ENCODE data around the gene CD27. TPM values are rescaled to one million over a fixed set of nuclear protein-coding genes. Genes with fewer than 3 reads are reported as not detected.
A peak's percentile ranks its signal among the peaks of the same experiment; 100 is the strongest.

Gene CD27
- total RNA-seq, 1 experiment from 2014 or later, result 0.28 TPM

- Mint-ChIP-seq H3K4me1 (peaks cover 27% of the 10 kb centered on the region), H3K27me3 (ENCODE audit: low read depth) (peaks cover 16% of the 10 kb centered on the region), H3K36me3 (peaks cover 37% of the 10 kb centered on the region), H3K9me3 (no peaks in the 10 kb centered on the region), H3K4me3 (no peak overlapping the region), H3K27ac (no peak overlapping the region)
- ChIA-PET CTCF (interaction anchor here (1.5 to 1.7 kb wide), 2 partner anchors 142 to 145 kb away, joined by 3 to 5 read pairs; no protein-coding TSS in a partner anchor), POLR2A (no interaction called here)
- TF ChIP-seq FOXJ3 (CRISPR knock-in tag; IDR thresholded peaks at IDR 0.05; ENCODE audit: borderline replicate concordance), result no peak
- TF ChIP-seq SP1 (CRISPR knock-in tag; conservative IDR thresholded peaks at IDR 0.05), result no peak
- TF ChIP-seq ZNF423 (CRISPR knock-in tag; IDR thresholded peaks at IDR 0.05), result no peak
- TF ChIP-seq ZNF671 (CRISPR knock-in tag; IDR thresholded peaks at IDR 0.05), result no peak
- no peak for TF ChIP-seq FOXP4 (CRISPR knock-in tag; IDR thresholded peaks at IDR 0.05)
- TF ChIP-seq CDX4 (CRISPR knock-in tag; IDR thresholded peaks at IDR 0.05; ENCODE audit: borderline replicate concordance), result no peak
- no peak for TF ChIP-seq ESRRA (CRISPR knock-in tag; IDR thresholded peaks at IDR 0.05; ENCODE audit: borderline replicate concordance)
- TF ChIP-seq KAT7 (CRISPR knock-in tag; IDR thresholded peaks at IDR 0.05; ENCODE audit: borderline replicate concordance), result no peak
- no peak for TF ChIP-seq OVOL2 (CRISPR knock-in tag; IDR thresholded peaks at IDR 0.05; ENCODE audit: borderline replicate concordance)
- no peak for TF ChIP-seq NFATC4 (CRISPR knock-in tag; IDR thresholded peaks at IDR 0.05)
- no peak for TF ChIP-seq ZNF219 (CRISPR knock-in tag; IDR thresholded peaks at IDR 0.05; ENCODE audit: borderline replicate concordance)
- no peak for TF ChIP-seq IRF2 (CRISPR knock-in tag; IDR thresholded peaks at IDR 0.05; ENCODE audit: borderline replicate concordance, low read depth)
- no peak for TF ChIP-seq ATF1 (CRISPR knock-in tag; IDR thresholded peaks at IDR 0.05)
- TF ChIP-seq ZNF416 (CRISPR knock-in tag; IDR thresholded peaks at IDR 0.05), result no peak
- ATAC-seq (no peak), DNase-seq (ENCODE audit: low spot score) (no peak)
Measured at GRCh38 chr12:6468283-6468575, 23.5 kb downstream of the CD27 start.

- ChIA-PET POLR2A (interaction anchor here (0.6 to 2.4 kb wide), 5 partner anchors 18 to 133 kb away, joined by 3 to 18 read pairs (median 6); partner anchors contain the start of gene TAPBPL), CTCF (interaction anchor here (1.7 to 2.2 kb wide), 2 partner anchors 45 to 143 kb away, joined by 5 to 22 read pairs; no protein-coding TSS in a partner anchor)
- no peaks in the 10 kb centered on the region for H3K9me3 Mint-ChIP-seq
- peak overlapping the region; percentile 68 for H3K4me3 Mint-ChIP-seq
- ATAC-seq, result no peak
- TF ChIP-seq TEAD4 (CRISPR knock-in tag; IDR thresholded peaks at IDR 0.05) (no peak), GRHL2 (CRISPR knock-in tag; IDR thresholded peaks at IDR 0.05; ENCODE audit: insufficient replicate concordance, severe bottlenecking) (no peak), ESRRA (CRISPR knock-in tag; IDR thresholded peaks at IDR 0.05; ENCODE audit: borderline replicate concordance) (no peak), NR1H2 (CRISPR knock-in tag; IDR thresholded peaks at IDR 0.05) (no peak), JAZF1 (CRISPR knock-in tag; IDR thresholded peaks at IDR 0.05) (no peak), ZNF396 (CRISPR knock-in tag; IDR thresholded peaks at IDR 0.05; ENCODE audit: borderline replicate concordance) (no peak), TP53 (CRISPR knock-in tag; IDR thresholded peaks at IDR 0.05) (no peak), RELA (CRISPR knock-in tag; IDR thresholded peaks at IDR 0.05; ENCODE audit: borderline replicate concordance) (no peak), ZNF512 (CRISPR knock-in tag; IDR thresholded peaks at IDR 0.05; ENCODE audit: borderline replicate concordance) (no peak), TEAD1 (CRISPR knock-in tag; IDR thresholded peaks at IDR 0.05) (no peak), ZNF416 (CRISPR knock-in tag; IDR thresholded peaks at IDR 0.05) (no peak), MLX (CRISPR knock-in tag; IDR thresholded peaks at IDR 0.05) (no peak), ZNF232 (CRISPR knock-in tag; IDR thresholded peaks at IDR 0.05) (no peak), NFYB (CRISPR knock-in tag; conservative IDR thresholded peaks at IDR 0.05; ENCODE audit: low read depth) (no peak), ELF4 (CRISPR knock-in tag; IDR thresholded peaks at IDR 0.05; ENCODE audit: low read depth) (no peak), FOXP1 (CRISPR knock-in tag; IDR thresholded peaks at IDR 0.05; ENCODE audit: borderline replicate concordance) (no peak), ZNF317 (CRISPR knock-in tag; IDR thresholded peaks at IDR 0.05; ENCODE audit: borderline replicate concordance, low read depth) (no peak), STAT6 (CRISPR knock-in tag; conservative IDR thresholded peaks at IDR 0.05; ENCODE audit: low read depth) (no peak), IRF2 (CRISPR knock-in tag; IDR thresholded peaks at IDR 0.05; ENCODE audit: borderline replicate concordance, low read depth) (no peak), SOX15 (CRISPR knock-in tag; IDR thresholded peaks at IDR 0.05) (no peak)
- peaks cover 16% of the 10 kb centered on the region for H3K27me3 Mint-ChIP-seq (ENCODE audit: low read depth)
- peaks cover 31% of the 10 kb centered on the region for H3K36me3 Mint-ChIP-seq
- peaks cover 27% of the 10 kb centered on the region for H3K4me1 Mint-ChIP-seq
- H3K27ac Mint-ChIP-seq, result no peak overlapping the region
- peak; percentile 0 for DNase-seq (ENCODE audit: low spot score)
Measured at GRCh38 chr12:6469092-6469491, 24.3 kb downstream of the CD27 start.
